HG03432 (cell line): ENCODE results near the gene GLP2R.
"Not testable (repeated sequence)": the region's sequence is repeated elsewhere in the genome, so short reads cannot be mapped to it uniquely, and the experiment has no call there.

Experiments used
- ATAC-seq: cut with Tn5 transposase; IDR thresholded peaks from one replicate; pipeline ENCODE4 v1.9.1; 2021; ENCODE audit warnings: mild to moderate bottlenecking, moderate library complexity; ENCODE audit not compliant: unreplicated experiment

The GLP2R gene

DNA sequence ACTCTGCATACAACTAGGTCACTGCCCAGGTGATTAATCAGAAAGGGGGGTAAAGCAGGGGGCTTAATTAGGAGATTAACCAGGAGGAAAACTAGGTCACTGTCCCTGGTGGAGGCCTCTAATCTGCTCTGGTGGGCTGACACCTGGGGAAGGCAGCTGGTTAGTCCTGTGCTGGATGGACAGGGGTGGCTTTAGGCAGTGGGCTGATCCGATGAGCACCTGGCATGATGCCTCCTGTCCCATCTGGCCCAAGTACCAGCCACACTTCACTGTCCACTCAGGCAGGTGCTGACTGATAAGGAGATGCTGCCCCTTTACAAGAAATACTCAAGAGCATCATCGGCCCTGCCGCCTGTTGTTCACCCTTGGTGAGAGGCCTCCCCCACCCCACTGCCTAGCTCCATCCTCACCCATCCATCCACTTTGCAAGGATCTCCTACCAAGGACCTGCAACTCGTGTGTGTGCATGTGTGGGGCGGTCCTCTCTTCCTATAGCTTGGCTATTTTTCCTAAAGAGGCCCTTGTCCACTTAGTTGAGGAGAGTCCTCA is 93.2 kb downstream of the GLP2R start:
- ATAC-seq: no peak

DNA sequence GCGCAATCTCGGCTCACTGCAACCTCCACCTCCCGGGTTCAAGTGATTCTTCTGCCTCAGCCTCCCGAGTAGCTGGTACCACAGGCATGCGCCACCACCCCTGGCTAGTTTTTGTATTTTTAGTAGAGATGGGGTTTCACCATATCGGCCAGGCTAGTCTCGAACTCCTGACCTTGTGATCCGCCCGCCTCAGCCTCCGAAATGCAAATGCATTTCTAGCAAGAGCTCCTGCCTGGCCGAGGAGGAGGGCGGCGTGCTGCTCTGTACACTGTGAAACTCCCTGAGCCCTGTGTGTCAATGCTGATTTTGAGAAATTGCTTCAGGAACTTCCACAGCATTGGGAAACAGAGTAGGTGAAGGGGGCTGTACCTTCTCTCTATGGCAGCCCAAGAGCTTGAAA is 95.5 kb downstream of the GLP2R start:
- ATAC-seq: not testable (repeated sequence)

DNA sequence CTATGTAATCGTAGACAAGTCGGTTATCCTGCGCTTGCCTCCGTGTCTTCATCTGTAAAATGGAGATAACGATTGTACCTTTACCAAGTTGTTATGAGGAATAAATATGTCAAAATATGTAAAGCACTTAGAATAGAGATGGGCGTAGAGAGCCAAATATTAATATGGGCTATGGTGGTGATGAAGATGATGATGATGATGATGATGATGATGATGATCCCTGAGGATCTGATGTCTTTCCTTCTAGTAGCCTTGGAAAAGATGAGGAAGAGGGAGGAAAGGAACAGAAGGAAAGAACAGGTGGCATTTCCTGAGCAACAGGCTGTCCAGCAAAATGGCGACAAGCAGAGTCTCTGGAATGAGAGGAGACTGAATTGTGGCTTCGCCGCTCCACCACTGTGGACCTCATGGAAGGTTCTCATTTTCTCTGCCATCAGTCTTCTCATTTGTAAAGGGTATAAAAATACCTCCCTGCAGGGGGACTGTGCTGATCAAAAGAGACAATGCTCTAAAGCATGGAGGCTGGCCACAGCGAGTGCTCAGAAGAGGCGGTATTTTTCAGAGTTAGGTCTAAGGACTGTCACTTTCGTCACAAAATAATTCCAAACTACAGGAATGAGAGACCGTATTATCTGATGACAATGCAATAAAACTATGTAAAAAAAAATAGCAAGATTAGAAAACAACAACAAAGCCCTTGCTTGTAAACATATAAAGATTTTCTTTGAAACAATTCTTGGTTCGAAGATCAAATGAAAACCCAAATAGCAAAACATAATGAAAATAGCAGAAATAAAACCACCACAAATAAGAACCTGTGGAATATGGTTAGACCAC is 96.5 kb downstream of the GLP2R start:
- ATAC-seq: no peak

DNA sequence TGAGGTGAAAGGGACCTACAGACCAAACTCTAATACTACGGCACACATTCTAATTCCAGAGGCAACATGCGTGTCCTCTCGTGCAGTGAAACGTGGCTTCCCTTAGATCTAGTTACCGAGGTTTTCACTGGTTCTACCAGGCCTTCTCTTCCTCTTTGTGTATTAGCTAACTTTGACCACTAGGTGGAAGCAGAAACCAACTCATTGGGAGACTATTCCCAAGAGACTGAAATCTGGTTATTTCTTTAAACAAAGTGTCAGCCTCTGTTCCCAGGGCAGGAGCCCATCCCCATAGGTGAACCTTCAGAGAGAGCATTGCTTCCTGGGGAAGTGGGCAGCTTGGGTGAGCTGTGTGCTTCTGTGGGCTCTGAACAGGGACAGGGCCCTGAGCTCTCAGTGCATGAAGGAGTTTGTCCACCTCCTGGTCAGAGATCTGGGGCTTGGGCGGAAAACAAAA is 99.0 kb downstream of the GLP2R start:
- ATAC-seq: no peak

DNA sequence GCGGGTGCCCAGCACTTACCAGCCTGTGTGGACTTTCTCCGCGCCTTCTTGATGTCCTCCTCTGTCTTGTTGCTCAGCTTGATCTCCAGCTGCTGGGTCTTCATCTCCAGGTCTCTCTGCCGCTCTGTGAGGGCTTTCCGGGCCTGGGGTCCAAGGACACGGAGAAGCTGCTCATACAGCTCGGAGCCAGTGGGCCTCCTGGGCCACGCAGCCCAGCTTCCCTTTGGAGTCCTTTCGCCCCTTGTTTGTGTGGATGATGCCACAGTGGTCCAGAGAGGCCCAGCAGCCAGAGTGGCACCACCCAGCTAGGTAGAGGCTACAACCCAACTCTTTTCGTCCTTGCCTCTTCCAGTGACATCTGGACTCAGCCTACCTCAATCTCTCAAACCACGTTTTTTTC is 99.7 kb downstream of the GLP2R start:
- no peak for ATAC-seq

DNA sequence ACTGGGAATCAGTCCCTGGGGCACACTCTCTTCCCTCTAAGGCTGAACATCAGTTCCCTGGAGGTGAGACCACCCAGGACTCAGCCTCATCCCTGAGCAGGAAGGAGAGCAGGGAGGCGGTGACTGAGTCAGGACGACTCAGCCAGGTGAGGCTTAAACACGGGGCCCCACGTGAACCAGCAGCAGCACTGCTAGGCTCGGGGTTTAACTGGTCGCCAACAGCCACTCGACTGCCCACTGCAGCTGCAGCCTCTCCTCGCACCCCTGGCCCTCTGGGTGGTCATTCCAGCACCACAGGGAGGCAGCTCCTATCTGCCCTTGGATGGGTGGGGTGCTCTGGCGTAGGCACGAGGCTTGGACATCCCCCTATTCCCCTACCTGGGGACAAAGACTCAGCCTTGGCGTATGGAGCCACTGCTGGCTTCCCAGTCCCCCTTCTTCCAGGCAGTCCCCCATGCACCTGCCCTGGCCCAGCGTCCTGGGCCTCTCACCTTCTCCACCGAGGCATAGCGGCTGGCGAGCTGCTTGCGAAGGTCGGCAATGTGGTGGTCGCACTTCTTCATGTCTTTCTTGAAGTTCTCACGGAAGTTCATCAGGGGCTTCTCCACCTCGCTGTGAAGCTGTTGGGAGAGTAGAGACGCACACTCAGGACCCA is 100.6 kb downstream of the GLP2R start:
- no peak for ATAC-seq

DNA sequence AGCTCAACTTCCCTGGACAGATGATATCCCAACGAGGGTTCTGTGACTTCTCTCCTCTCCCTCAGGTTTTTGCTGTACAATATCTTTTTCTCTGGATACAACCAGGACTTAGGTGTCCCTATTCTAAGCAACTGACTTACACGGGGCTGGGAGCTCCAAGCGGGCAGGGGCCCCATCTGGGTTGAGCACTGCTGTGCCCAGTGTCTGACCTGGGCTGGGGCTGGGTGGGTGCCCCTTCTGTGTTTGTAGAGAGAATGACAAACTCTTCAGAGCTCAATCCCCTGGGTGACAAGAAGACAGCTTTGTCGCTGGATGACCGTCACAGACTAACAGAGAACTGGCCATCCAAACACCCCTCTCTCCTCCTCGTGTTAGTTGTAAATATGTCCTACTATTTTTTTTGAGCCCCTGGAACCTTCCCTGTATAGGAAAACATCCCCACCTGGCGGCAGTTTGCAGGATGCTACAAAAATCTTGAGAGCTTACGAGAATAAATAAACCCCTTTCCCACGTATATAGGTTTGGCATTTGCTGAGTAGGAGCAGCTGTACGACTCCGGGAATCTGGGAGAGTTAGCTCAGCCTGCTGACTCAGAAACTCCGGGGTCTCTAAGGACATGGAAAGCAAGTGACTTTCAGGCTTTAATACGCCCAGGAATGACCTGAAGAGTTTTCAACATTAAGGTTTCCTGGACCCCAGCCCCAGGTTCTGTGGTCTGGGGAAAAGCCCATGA is 103.0 kb downstream of the GLP2R start:
- no peak for ATAC-seq

DNA sequence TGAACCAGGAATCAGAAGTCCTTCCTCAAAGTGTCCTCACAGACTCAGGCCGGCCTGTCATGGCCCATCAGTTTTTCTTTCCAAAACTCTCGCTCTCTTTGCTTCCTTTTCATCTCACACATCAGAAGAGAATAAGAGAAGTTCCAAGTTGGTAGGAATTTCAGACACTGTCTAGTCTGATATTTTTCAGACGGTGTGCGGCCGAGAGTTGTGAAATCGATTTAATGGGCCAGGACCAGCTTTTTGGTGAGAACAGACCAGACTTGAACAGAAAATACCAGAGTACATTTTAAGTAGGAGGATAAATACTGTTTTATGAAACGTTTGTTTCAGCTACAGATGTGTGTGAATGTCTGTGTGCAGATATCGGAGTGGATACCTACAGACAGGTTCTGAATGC is 104.1 kb downstream of the GLP2R start:
- ATAC-seq: no peak

DNA sequence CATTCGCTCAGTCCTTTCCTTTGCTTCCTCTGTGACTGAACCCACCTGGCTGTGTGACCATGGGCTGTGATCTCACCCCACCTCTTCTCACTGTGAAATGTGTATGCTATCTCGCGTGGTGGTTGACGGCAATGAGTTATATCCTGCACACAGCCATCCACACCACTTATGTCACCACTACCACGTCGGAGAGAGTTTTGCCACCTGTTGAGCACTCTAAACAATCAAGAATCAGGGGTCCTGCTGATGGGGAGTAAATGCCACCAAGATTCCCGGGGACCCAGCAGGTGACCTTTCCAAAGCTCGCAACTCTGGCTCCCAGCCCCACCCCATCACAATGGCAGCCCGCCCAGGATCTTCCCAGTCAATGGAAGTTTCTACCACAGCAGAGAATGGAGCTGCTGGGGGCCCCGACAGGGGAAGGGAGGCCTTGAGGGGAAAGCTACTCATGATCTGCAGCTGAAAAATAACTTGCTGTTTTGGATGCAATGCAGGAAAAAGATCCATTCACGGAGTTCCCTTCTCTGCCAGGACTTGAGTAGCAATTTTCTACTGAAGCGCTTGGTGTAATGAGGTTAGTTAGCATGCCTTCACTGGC is 105.5 kb downstream of the GLP2R start:
- no peak for ATAC-seq

DNA sequence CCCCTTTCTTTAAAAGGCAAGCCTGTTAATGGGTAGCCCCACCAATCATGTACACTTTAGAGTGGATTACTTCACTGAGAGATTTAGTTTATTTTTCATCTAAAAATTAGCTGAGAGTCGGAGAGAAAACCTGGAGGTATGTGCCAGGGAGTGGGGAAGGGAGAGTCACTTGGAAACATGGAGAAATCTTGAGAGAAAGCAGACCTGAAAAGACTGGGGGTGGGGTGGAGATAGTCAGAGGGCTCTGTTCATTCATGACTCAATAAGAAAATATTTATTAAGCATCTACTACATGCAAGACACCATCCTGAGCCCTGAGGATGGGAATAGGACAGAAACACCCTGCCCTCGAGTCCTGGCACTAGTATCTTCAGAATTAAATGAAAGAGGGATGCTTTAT is 106.8 kb downstream of the GLP2R start:
- no peak for ATAC-seq

DNA sequence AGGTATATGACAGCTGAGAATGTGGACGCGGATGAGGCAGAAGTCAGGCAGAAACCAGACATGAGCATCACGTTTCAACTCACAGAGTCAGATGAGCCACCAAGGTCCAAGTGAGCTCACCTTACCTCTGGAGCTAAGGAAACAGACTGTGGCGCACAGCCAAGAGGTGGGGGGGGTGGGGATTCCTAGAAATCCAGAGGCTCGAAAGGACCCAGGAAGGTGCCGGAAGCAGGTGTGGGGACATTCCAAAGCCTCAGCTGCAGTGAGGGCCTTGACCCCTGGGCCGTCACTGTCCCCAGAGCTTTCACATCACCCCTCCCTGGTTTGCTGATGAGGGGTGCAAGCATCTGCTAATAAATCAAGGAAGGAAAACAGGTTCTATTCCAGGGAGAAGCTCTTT is 108.6 kb downstream of the GLP2R start:
- no peak for ATAC-seq

DNA sequence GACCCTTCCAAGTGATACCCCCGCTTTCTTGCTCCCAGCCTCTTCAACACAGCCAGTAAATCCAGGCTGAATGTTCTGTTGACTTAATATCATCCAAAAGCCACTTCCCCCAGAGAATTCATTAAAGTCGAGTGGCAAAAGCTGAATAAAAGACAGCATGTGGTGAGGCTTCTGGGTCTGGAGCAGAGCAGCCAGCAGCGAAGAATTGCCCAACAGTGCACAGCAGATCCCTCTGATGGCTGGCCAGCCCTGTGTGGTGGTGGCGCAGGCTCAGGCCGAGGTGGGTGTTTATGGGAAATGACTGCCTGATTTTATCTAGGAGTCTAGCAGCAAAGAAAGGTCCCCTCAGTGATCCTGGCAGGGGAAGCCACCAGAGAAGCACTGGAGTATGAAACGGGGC is 109.7 kb downstream of the GLP2R start:
- ATAC-seq: no peak

DNA sequence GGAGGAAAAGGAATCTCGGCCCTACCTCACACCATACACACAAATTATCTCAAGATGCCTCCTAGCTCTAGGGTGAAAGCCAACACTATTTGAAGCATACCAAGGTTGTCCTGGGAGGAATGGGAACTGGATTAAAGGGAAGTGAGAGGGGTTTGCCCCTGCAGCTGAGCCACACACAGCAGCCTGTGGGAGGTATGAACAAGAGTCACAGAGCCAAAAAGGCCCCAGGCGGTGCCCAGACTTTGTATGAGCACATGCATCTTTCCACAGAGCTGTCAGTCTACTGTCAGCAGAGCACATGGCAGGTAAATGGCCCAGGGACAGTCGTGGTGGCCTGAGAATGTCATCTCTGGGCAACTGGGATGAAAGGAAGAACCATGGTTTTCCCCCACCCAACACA is 110.4 kb downstream of the GLP2R start:
- no peak for ATAC-seq

DNA sequence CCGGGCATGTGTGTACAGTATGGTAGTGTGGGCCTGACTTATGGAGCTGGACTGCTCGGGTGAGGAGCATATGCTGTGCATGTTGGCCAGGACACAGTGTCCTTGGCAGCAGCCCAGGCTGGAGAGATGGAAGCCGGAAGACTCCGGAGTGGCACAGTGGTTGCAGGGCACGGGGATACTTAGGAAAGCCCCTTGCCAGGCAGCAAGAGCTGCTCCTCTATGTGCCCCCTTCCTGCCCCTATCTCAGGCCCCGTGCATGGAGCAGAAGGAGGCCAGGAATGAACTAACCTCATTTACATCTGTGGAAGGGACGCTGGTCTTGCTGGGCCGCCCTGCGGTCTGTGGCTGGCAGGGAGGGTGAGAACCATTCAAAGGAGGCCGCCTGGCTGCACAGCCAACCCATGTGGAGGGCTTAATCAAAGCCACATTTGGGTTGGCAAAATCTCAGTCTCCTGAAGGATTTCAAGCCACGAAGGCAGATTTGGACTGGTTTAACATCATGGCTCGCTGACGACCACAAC is 111.6 kb downstream of the GLP2R start:
- ATAC-seq: no peak

DNA sequence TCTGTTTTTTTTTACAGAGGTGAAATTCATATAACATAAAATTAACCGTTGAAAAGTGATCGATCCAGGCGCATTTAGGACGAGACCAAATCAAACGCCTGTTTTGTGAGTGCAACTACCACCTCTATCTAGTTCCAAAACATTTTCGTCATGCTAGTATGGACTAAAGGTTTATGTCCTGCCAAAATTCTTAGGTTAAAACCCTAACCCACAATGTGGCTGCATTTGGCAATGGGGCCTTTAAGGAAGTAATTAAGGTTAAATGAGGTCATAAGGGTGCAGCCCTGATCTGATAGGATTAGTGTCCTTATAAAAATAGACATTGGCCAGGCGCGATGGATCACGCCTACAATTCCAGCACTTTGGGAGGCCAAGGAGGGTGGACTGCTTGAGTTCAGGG is 112.2 kb downstream of the GLP2R start:
- ATAC-seq: no peak

DNA sequence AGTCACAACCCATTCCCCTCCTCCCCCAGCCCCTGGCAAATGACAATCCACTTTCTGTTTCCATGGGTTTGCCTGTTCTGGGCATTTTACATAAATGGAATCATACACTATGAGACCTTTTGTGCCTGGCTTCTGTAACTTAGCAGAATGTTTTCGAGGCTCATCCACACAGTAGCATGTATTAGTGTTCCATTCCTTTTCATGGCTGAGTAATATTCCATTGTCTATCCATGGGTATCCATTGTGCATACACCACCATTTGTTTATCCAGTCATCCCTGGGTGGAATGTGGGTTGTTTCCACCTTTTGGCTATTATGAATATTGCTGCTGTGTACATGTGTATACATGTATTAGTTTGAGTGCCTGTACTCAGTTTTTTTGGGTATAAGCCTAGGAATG is 113.0 kb downstream of the GLP2R start:
- ATAC-seq: no peak

DNA sequence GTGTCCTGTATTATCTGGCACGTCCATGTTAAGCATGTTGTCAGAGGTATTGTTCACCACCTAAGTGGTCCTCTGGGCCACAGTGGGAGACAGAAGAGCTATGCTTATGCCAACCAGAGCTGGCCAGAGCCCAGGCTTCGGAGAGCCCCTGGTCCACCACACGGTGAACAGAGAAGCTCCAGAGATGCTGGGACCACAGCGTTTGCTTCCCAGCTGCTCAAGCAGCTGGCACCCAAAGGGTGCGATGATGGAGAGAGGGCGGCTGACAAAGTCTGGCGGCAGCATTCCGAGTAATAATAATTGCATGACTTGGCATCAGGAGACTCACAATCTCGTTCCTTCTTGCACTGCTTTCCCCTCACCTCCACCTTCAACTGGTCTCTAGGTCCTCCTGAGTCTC is 115.1 kb downstream of the GLP2R start:
- ATAC-seq: no peak

DNA sequence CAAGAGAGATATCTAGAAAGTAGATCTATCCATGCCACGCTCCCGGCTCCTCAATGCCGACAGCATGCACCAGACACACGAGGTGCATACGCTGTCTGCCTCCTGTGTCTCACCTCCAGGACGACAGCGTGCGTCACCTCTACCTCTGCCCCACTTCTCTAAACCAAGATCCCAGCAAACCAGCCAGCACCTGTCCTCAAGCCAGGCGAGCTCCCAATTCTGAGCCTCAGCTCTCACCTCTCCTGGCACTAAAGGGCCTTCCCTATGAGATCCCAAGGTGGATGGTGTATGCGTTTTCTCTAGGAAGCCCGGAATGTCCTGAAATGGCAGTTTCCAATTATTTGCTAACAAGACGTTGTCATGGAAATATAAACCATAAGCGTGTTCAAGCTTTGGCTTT is 115.6 kb downstream of the GLP2R start:
- no peak for ATAC-seq
